EL (cell line): ENCODE data around the gene VAT1L.

Experiments used
- DNase-seq: peaks from one replicate; pipeline ENCODE4 v3.0.0-alpha.2; 2016

The VAT1L gene

DNA sequence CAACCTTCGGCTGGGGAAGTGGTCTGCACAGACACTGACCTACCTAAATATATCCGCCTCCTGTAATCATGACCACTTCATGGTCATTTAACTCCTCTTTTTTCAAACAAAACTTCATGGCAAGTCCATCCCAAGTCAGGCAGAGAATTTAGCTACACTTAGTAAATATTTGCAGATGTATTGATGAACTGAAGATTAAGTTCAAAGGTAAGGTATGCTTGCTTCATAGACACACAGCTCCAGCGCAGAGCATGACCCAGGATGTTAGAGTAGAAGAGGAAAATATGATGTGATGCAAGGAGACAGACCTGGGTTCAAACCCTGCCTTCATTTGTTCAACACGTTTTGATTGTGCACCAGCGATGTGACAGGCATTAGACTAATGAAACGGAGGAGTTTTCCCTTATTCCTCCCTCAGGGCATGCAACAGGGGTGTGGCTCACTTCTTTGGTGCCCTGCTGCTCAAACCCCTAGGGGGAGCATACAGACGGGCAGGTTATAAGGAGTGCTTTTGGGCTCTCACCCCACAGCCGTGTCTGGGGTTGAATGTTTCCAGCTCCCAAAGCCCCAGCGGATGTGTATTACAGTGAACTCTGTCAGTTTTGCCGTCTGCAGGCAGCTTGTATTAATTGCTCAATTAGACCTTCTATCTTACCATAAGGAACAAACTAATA is 210.1 kb downstream of the VAT1L start:
- no peak for DNase-seq

GRCh38 chr16:78001451-78002025 is 213.2 kb downstream of the VAT1L start:
- DNase-seq: no peak

GRCh38 chr16:78002915-78003538 is 214.7 kb downstream of the VAT1L start:
- peak; percentile 69 for DNase-seq

DNA sequence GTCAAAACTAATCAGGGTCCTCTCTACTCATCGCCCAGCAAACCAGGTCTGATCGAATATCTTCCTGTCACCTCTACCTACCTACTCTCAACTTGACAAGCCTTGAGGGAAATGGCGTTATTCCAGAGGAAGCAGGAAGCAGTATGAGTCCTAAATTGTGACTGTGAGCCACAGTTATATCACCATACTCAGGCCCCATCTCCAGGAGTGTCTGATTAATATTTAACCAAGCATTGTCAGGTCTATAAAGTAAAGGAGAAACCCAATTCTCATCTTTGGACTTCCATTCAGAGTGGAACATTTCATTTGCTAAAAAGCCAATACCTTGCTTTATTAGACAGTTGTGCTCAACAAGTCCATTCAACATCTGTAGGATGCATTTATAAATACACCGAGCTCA is 216.2 kb downstream of the VAT1L start:
- no peak for DNase-seq

DNA sequence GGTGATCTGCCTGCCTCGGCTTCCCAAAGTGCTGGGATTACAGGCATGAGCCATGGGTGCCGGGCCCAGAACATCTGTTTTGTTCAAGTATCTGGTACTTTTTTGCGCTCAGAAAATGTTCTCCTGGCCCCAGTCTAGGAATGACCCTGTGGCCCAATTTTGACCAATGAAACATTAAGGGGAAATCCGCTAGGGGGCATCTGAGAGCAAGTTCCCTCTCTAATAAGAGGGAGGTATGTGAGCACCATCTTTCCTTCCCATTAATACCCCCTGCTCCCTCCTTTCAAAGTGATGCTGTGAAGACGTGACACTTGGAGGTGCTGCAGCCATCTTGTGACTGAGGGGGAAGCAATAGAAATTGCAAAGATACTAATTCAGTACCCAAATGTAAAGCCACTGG is 217.5 kb downstream of the VAT1L start:
- peak; percentile 1 for DNase-seq

DNA sequence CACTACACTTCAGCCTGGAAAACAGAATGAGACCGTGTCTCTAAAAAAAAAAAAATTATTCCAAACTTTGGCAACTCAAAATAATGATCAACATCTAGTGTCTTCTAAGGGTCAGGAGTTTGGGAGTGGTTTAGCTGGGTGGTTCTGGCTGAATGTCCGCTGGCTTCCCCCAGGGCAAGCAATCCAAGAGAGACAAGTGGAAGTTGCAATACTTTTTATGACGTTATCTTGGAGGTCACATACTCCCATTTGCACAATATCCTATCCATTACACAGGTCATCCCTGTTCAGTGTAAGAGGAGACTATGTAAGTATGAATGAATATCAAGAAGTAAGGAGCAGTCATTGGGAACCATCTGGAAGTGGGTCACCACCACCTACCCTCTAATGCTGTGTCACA is 218.8 kb downstream of the VAT1L start:
- no peak for DNase-seq

DNA sequence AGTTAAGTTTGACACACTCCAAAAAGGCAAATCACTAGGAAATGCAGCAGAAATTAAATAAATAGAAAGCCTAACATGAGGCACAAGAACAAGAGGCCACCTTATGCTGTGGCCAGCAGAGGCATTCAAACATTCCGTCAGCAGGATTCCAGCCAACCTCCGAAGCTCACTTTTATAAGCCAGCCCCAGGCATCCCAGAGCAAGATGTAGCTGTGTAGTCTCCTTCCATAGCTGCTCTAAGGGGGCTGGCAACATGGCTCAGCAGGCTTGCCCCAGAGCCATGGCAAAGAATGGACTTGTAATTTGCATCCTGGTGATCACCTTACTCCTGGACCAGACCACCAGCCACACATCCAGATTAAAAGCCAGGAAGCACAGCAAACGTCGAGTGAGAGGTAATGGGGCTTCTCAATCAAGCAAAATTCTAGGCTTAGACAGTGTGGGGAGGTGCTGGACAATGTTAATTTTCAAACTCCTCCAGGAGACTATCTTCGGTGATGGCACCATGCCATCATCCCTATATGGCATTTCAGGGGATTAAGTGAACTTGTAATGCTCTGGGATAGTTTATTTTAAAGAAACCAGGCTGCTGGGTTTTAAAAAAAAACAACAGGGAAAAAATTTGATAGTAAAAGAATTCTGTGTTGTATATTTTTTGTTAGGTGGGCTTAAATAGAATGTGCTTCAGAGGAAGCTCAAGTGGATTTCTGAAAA is 234.1 kb downstream of the VAT1L start, which contains the start of gene CLEC3A:
Gene CLEC3A (plus strand): TSS at position 202 of the 714 bp plus-strand sequence. CDS start 79 bp downstream, at position 281.
- DNase-seq: no peak

- DNase-seq: no peak
Observed at GRCh38 chr16:78024159-78024558, 235.8 kb downstream of the VAT1L start.

- no peak for DNase-seq
Observed at GRCh38 chr16:78025631-78026030, 237.3 kb downstream of the VAT1L start.

DNA sequence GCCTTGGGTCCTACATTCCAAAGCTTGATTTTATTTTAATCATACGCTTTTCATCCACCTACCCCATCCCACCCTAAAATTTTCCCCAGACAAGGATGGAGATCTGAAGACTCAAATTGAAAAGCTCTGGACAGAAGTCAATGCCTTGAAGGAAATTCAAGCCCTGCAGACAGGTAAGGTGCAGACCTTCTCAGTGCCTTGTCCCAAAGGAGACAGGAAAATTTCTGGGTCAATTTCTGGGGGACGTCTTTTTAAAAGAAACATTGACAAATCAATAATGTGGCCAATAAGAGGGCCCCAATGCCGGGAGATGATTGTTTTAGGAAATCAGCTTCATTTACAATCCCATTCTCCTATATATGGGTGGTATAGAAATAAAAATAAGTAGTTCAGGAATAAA is 239.7 kb downstream of the VAT1L start:
- DNase-seq: no peak
